Gastroesophageal sphincter (tissue), 3 donors: ENCODE results near the gene SOX9.

ENCODE experiments used
- CTCF ChIP-seq, 4 experiments: fragments of 200-600 bp in 2 of 4; fragments of 450-650 bp in 2 of 4; sonication (generic) in 1 of 4; IDR thresholded peaks; one replicate each; pipeline ENCODE4 v1.5.1; 2017 to 2019; ENCODE audit warnings: antibody characterized with exemption in 4 of 4, mild to moderate bottlenecking in 2 of 4, moderate library complexity in 2 of 4
- EP300 ChIP-seq: sonication (generic); formaldehyde crosslinking; IDR thresholded peaks from one replicate; pipeline ENCODE4 v1.6.1; 2017; ENCODE audit warnings: antibody characterized with exemption, mild to moderate bottlenecking
- POLR2A ChIP-seq, 2 donors: fragments of 450-650 bp; IDR thresholded peaks; one replicate each; pipeline ENCODE4 v1.6.1; 2017; ENCODE audit warnings: antibody characterized with exemption in 2 of 2, mild to moderate bottlenecking in 2 of 2, moderate library complexity in 1 of 2
- POLR2AphosphoS5 ChIP-seq: sonication (generic); formaldehyde crosslinking; IDR thresholded peaks from one replicate; pipeline ENCODE4 v1.6.1; 2017; ENCODE audit warnings: antibody characterized with exemption

DNA sequence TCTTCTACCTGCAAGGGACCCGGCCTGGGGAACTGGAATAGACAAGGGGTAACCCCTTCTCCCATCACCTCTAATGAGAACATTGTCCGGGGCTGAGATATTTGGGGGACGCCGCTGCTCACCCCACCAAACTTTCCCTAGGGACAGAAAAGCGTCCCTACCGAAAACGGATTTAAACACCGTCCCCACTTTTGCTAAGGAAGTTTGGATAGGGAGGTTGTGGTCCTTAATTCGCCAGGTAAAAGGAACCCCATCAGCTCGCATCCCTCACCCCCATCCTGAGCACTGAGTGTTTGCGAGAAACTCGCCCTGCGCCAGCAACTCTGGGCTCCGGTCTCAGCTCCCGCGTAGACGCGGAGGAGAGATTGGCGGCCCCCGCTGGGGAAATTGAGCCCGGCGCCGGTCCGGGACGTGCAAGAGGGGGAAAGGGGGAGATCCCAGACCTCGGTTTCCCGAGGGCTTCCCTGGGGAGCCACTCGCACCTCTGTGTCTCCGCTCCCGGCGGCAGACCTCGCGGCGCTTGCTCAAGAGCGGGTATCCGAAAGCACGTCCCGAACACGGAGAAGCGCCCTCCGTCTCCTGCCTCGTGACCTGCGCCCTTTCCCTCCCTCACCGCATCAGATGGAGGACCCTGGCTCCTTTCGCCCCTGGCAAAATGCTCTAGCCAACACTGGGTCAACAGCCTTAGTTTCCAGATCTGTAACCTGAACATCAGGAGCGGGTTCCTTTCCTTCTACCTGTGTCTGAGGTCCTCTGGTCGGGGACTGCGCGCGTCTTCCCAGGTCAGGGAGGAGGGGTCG lies 3.1 kb upstream of the SOX9 start:
- TF ChIP-seq POLR2A (IDR thresholded peaks at IDR 0.05) = no peak
- TF ChIP-seq CTCF (IDR thresholded peaks at IDR 0.05) = no peak
- TF ChIP-seq EP300 = no peak
- TF ChIP-seq POLR2AphosphoS5 = no peak
